AG09309 (cell line): ENCODE data around the gene ADAMTS20.
A peak's percentile ranks its signal among the peaks of the same experiment; 100 is the strongest.

ENCODE experiments used
- DNase-seq: peaks from one replicate; pipeline ENCODE4 v3.0.0-alpha.2; 2010; ENCODE audit warnings: low read depth
- H3K4me3 ChIP-seq: 2 replicates; pipeline ENCODE4 v1.5.1; 2011; ENCODE audit warnings: mild to moderate bottlenecking, low read depth, low read length, moderate library complexity; ENCODE audit not compliant: control insufficient read depth
- CTCF ChIP-seq: IDR thresholded peaks from 2 replicates; pipeline ENCODE4 v1.5.1; 2011; ENCODE audit warnings: mild to moderate bottlenecking, low read depth, low read length, inconsistent platforms; ENCODE audit not compliant: insufficient read depth, control insufficient read depth; ENCODE audit errors: missing control alignments

ADAMTS20 gene

DNA sequence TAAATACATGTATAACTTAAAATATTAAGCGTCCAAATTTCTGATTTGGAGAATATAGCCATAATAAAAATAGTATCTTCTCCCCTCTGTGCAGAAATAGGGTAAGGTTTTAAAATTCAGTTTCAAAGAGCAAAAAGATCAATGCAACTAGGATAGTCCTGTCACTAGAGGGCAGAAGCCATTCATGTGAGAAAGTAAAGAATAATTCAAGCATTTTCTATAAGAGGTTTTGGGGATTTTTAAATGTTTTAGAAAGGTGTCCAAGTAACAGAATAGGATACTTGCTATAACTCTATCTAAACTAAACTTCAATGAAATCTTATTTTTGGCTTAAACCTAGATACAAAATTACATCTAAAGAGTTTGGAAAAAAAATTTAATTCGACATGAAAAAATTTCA is 50.3 kb downstream of the ADAMTS20 start:
- DNase-seq: peak; percentile 7

GRCh38 chr12:43493261-43493797 is 58.7 kb downstream of the ADAMTS20 start:
- TF ChIP-seq CTCF: no peak
- H3K4me3 ChIP-seq: no peak overlapping the region

More for the DNA sequence above, 50.3 kb downstream of the ADAMTS20 start:
- no peak overlapping the region for H3K4me3 ChIP-seq
- peak; percentile 53 for TF ChIP-seq CTCF

DNA sequence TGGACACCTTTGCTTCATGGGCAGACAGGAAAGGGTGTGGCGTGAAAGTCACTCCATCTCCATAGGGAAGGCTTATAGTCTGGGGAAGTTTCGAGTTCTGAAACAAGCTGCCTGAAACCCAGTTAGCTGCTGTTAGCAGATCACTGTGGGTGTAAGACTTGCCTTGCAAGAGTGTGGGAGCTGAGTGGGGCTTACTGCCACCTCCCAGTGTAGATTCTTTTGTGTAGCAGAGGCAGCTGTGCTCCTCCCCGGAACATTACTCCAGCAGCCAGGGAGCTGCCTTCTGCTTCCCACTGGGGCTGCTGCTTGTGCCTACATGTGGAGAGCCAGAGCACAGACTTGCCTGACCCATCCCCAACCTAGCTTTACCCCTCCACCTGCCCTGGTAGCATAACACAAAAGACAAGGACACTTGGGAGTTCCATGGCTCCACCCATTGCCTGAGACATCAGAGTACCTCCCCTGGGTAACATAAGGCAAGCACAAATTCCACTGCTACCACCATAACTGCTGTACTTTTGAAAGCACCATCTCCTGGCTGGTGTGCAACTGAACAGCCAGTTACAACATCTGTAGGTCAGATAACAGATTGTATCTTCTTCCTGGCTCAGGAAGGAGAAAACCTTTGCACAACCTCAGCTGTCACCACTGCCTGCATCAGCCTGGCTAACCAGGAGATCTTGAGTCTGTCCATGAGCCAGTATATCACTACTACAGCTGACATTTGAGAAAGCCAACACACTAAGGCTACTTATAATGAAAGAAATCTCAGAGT is 69.5 kb downstream of the ADAMTS20 start:
- DNase-seq: no peak
- TF ChIP-seq CTCF: no peak

More at GRCh38 chr12:43493261-43493797, 58.7 kb downstream of the ADAMTS20 start:
- DNase-seq: no peak

DNA sequence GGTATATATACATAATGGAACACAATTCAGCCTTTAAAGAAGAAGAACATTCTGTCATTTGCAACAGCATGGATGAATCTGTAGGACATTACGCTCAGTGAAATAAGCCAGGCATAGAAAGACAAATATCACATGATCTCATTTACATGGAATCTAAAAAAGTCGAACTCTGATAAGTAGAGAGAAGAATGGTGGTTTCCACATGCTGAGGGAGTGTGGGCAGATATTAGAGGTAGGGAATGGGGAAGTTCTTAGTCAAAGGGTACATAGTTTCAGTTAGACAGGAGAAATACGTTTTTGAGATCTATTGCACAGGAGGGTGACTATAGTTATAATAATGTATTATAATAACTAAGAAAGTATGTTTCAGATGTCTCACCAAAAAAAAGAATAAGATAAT is 71.4 kb downstream of the ADAMTS20 start:
- no peak for DNase-seq
- TF ChIP-seq CTCF: no peak
- no peak overlapping the region for H3K4me3 ChIP-seq

More for the DNA sequence above, 69.5 kb downstream of the ADAMTS20 start:
- H3K4me3 ChIP-seq: no peak overlapping the region

DNA sequence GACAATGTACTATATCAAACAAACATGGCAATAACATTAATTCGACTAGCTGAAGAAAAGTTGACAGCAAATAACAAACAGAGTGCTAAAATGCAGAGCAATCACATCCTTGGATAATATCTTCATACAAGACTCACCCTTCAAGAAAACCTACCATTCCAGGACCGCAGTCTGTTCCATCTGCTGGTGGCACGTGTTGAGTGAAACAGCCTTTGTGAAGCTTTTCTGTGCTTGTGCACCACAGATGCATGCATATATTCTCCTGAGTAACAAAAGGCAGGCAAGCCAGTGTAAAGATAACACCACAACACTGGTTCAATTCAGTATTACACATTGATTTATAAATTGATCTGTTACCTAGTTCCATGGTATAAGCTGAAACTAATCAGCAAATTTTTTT is 89.3 kb downstream of the ADAMTS20 start:
- TF ChIP-seq CTCF: no peak
- H3K4me3 ChIP-seq: no peak overlapping the region
- no peak for DNase-seq

DNA sequence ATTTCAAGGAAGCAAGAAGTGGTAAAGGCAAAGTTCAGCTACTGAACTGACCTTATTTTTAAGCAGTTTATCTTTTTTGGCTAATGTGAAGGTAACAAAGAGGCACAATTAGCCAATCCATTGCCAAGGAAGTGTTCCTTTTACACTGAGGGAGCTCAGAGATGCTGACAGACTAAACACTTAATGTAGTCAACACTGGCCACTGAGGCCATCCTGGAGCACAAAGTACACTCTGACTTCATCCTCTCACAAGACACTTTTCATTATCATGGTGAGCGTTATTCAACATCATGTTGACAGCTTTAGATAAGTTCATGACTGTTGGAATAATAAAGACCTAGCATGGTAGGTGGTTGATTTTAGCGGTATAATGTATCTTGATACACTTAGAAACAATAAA is 89.9 kb downstream of the ADAMTS20 start:
- no peak for TF ChIP-seq CTCF
- no peak overlapping the region for H3K4me3 ChIP-seq
- DNase-seq: no peak

- no peak for TF ChIP-seq CTCF
Observed at GRCh38 chr12:43459285-43459684, 92.7 kb downstream of the ADAMTS20 start.

More at GRCh38 chr12:43459285-43459684, 92.7 kb downstream of the ADAMTS20 start:
- no peak overlapping the region for H3K4me3 ChIP-seq
- DNase-seq: no peak
